GM18526 (cell line): ENCODE results near the gene IL24.

Experiments used
- POLR2A ChIP-seq: IDR thresholded peaks from 3 replicates; pipeline ENCODE4 v1.6.1; 2011; ENCODE audit not compliant: insufficient read length; ENCODE audit errors: extremely low read depth

Gene IL24

DNA sequence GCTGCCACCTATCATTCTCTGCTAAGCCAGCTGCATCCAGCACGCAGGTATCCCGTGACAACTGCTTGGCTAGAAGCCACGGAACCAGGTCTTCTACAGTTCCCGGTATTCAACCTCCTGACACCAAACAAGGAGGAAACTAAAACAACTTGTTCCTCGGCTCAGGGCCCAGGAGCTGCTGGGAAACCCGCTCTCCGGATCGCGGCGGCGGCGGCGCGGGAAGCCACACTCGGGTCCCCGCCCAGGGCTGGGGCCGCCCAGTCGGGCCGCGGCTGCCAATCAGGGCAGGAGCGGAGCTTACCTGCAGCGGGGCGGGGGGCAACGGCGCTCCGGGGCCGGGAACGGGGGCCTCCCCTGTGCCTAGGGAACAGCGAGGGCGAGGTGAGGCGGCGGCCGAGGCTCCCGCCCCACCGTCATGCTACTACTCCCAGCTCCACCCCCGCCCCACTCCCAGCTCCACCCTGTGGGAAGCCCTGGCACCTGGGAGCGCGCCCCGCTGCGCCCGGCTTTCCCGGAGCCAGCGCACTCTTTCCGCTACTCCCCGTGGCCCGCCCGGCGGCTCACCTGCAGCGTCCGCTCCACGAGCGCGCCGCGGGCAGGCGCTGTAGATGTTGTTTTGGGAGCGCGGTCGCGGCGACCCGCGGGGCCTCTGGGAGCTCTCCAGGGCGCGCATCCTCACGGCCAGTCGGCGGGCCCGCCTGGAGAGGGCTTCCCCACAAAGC, 12.1 kb downstream of the IL24 start:
- no peak for TF ChIP-seq POLR2A

DNA sequence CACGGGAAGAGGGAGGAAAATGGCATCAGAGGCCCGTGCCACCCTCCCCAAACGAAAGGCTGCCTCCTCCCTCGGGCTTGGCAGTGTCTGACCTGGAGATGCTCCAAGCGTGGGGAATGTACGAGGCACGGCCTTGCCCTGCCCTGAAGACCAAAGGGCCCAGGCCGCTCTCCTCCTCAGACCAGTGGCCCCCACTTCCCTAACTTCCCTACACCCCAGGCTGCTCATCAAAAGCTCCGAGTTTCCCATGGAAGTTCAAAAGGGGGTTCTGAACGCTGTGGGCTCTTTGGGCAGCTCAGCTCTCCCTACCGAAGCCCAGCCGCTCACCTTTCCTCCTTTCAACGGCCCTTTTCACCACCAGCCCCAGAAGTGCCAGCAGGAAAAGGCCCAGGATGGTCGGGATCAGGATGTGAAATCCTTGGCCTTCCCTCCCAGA, 12.7 kb downstream of the IL24 start:
- TF ChIP-seq POLR2A, result no peak

GRCh38 chr1:206911064-206911663, 13.9 kb downstream of the IL24 start:
- no peak for TF ChIP-seq POLR2A

- no peak for TF ChIP-seq POLR2A
Observed at GRCh38 chr1:206912445-206913095, 15.3 kb downstream of the IL24 start.

- no peak for TF ChIP-seq POLR2A
Observed at GRCh38 chr1:206913766-206914537, 16.7 kb downstream of the IL24 start.

GRCh38 chr1:206915030-206915735, 17.9 kb downstream of the IL24 start:
- TF ChIP-seq POLR2A, result no peak

DNA sequence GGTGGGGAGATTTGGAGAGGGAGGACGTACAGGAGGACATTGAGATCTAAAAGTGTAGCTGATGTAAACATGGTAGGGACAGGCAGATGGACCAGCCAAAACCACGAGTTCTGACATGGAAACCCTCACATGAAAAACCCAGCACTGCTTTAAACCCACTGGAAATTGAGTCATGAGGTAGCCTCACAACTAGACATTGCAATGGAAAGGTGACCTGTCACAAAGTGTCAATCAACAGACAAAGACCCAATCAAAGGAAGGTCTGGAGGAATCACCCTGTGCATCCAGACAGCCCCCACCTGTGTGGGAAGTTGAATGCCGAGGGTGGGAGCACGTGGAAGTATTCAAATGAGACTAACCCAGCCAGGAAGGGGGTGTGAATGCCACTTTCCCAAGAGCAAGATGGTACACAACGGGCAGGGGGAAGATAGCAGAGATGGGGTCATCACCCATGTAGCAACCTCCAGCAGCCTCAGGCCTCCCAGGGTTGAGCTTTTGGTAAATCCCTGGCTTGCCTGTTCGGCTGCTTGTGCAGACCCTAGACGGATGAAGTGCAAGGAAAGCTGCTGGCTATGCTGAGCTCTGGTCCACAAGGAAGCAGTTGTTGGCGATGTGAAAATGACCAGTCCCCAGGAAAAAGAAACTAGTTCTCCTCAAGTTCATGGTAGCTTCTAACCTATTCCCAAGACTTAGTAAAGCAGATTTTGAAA, 18.9 kb downstream of the IL24 start:
- no peak for TF ChIP-seq POLR2A

- no peak for TF ChIP-seq POLR2A
Observed at GRCh38 chr1:206918076-206918475, 20.8 kb downstream of the IL24 start.

- TF ChIP-seq POLR2A, result peak; percentile 51
Observed at GRCh38 chr1:206921772-206922265, 24.6 kb downstream of the IL24 start, which contains the start of gene FCMR. Gene FCMR, minus strand, starts transcription at chr1:206921941. Its CDS starts 87 bp downstream, at chr1:206921854.

DNA sequence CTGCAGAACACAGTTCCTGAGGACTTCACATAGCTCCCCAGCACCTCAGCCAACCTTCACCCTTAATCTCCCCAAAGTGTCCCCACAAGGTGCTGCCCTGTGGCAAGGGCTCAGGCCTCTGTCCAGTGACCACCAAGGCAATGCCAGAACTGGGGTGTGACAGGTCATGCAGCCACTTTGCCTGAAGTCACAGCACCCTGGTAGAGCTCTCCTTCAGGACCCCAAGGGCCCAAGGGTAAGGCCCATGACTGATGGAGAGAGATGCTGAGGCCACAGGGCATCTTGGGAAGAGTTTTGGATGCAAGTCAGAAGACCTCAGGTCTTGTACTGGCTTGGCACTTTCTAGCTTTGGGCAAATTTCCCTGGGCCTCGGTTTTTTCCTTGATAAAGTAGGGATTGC, 25.3 kb downstream of the IL24 start:
- TF ChIP-seq POLR2A, result no peak

- TF ChIP-seq POLR2A, result peak; percentile 43
Observed at GRCh38 chr1:206923009-206923960, 26.0 kb downstream of the IL24 start.

- no peak for TF ChIP-seq POLR2A
Observed at GRCh38 chr1:206924592-206925105, 27.4 kb downstream of the IL24 start.
